Measurements from ENCODE around the gene LRRC52. TPM values are rescaled to one million over a fixed set of nuclear protein-coding genes. Genes with fewer than 3 reads are reported as not detected.
"Not testable (repeated sequence)": the region's sequence is repeated elsewhere in the genome, so short reads cannot be mapped to it uniquely, and the experiment has no call there.

The LRRC52 gene
- total RNA-seq, 4 donors from 2014 or later: not detected

- DNase-seq: no peak
Measured at GRCh38 chr1:165598676-165599059, 54.9 kb downstream of the LRRC52 start.

GRCh38 chr1:165600793-165601192 is 57.0 kb downstream of the LRRC52 start:
- no peak for TF ChIP-seq POLR2A (IDR thresholded peaks at IDR 0.05)
- TF ChIP-seq, protein P1, sequence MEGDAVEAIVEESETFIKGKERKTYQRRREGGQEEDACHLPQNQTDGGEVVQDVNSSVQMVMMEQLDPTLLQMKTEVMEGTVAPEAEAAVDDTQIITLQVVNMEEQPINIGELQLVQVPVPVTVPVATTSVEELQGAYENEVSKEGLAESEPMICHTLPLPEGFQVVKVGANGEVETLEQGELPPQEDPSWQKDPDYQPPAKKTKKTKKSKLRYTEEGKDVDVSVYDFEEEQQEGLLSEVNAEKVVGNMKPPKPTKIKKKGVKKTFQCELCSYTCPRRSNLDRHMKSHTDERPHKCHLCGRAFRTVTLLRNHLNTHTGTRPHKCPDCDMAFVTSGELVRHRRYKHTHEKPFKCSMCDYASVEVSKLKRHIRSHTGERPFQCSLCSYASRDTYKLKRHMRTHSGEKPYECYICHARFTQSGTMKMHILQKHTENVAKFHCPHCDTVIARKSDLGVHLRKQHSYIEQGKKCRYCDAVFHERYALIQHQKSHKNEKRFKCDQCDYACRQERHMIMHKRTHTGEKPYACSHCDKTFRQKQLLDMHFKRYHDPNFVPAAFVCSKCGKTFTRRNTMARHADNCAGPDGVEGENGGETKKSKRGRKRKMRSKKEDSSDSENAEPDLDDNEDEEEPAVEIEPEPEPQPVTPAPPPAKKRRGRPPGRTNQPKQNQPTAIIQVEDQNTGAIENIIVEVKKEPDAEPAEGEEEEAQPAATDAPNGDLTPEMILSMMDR (IDR thresholded peaks at IDR 0.05): no peak
- Histone ChIP-seq H3K9me3 (no peaks in the 10 kb centered on the region), H3K4me3 (no peak overlapping the region), H3K27me3 (no peaks in the 10 kb centered on the region), H3K27ac (no peak overlapping the region), H3K4me1 (peaks cover 0 to 12% (median 0%) of the 10 kb centered on the region in 4 donors), H3K36me3 (no peaks in the 10 kb centered on the region)
- DNase-seq: no peak

More at GRCh38 chr1:165598676-165599059, 54.9 kb downstream of the LRRC52 start:
- no peaks in the 10 kb centered on the region for H3K9me3 ChIP-seq
- peak overlapping the region; percentile 39 to 74 (median 60) for H3K27ac ChIP-seq
- no peaks in the 10 kb centered on the region for H3K36me3 ChIP-seq
- H3K27me3 ChIP-seq: no peaks in the 10 kb centered on the region
- H3K4me1 ChIP-seq: peaks cover 0 to 12% (median 0%) of the 10 kb centered on the region in 4 donors
- peak overlapping the region; percentile 46 to 66 (median 56) for H3K4me3 ChIP-seq
- no peak for TF ChIP-seq POLR2A (IDR thresholded peaks at IDR 0.05)
- TF ChIP-seq, protein P1 (IDR thresholded peaks at IDR 0.05): no peak

DNA sequence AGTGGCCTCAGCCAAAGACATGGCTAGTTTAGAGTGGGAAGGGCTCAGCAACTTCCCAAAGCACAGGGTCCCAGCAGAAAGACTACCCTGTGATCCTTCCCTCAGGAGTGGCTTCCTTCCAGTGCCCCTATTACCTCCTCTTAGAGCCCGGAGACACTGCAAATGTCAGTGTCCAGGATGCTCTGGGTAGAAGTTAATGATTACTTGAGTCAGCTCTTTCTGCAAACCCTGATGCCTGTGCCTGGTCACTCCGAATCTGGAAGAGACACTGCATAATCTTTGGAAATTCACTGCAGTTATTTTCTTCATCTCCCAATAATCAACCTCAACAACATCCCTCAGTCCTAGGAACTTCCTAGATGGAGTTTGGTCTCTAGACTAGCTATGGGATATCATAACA is 60.0 kb downstream of the LRRC52 start:
- no peak for TF ChIP-seq POLR2A (IDR thresholded peaks at IDR 0.05)
- TF ChIP-seq, protein P1 (IDR thresholded peaks at IDR 0.05): no peak
- no peak for DNase-seq
- peaks cover 0 to 12% (median 0%) of the 10 kb centered on the region in 4 donors for H3K4me1 ChIP-seq

GRCh38 chr1:165605246-165605645 is 61.4 kb downstream of the LRRC52 start:
- DNase-seq: no peak
- TF ChIP-seq POLR2A (IDR thresholded peaks at IDR 0.05): no peak
- TF ChIP-seq, protein P1 (IDR thresholded peaks at IDR 0.05): no peak
- peaks cover 0 to 12% (median 0%) of the 10 kb centered on the region in 4 donors for H3K4me1 ChIP-seq
- H3K36me3 ChIP-seq: no peaks in the 10 kb centered on the region
- H3K27ac ChIP-seq: no peak overlapping the region
- H3K9me3 ChIP-seq: no peaks in the 10 kb centered on the region
- no peaks in the 10 kb centered on the region for H3K27me3 ChIP-seq
- no peak overlapping the region for H3K4me3 ChIP-seq

More for the DNA sequence above, 60.0 kb downstream of the LRRC52 start:
- H3K27ac ChIP-seq: no peak overlapping the region
- no peaks in the 10 kb centered on the region for H3K9me3 ChIP-seq
- no peak overlapping the region for H3K4me3 ChIP-seq
- H3K36me3 ChIP-seq: no peaks in the 10 kb centered on the region
- no peaks in the 10 kb centered on the region for H3K27me3 ChIP-seq

GRCh38 chr1:165606676-165607075 is 62.9 kb downstream of the LRRC52 start:
- DNase-seq, H3K4me3 ChIP-seq, H3K9me3 ChIP-seq, H3K36me3 ChIP-seq, H3K27me3 ChIP-seq, H3K4me1 ChIP-seq, H3K27ac ChIP-seq: not testable (repeated sequence)

GRCh38 chr1:165610866-165611265 is 67.1 kb downstream of the LRRC52 start:
- no peak overlapping the region for H3K4me3 ChIP-seq

More at GRCh38 chr1:165610866-165611265, 67.1 kb downstream of the LRRC52 start:
- H3K36me3 ChIP-seq: no peaks in the 10 kb centered on the region
- H3K9me3 ChIP-seq: no peaks in the 10 kb centered on the region
- no peaks in the 10 kb centered on the region for H3K27me3 ChIP-seq
- TF ChIP-seq, protein P1 (IDR thresholded peaks at IDR 0.05): no peak
- TF ChIP-seq POLR2A (IDR thresholded peaks at IDR 0.05): no peak
- no peak overlapping the region for H3K27ac ChIP-seq
- H3K4me1 ChIP-seq: no peaks in the 10 kb centered on the region
- DNase-seq: no peak

Measured in Peyer's patch (tissue), 4 donors.